Endothelial cell of umbilical vein (primary cell): ENCODE results near the gene DEPDC5.

Experiments used
- EZH2 ChIP-seq: IDR thresholded peaks from 2 replicates; pipeline ENCODE4 v1.6.1; 2012; ENCODE audit warnings: borderline replicate concordance, low read depth, mild to moderate bottlenecking, moderate library complexity, low read length, inconsistent platforms; ENCODE audit not compliant: severe bottlenecking
- POLR2A ChIP-seq: IDR thresholded peaks from 2 replicates; pipeline ENCODE4 v1.6.1; 2012; ENCODE audit warnings: low read depth, mild to moderate bottlenecking, control low read depth, low read length
- POLR2AphosphoS5 ChIP-seq: IDR thresholded peaks from 2 replicates; pipeline ENCODE4 v1.6.1; 2012; ENCODE audit warnings: low read depth, mild to moderate bottlenecking, control low read depth, low read length, moderate library complexity; ENCODE audit not compliant: insufficient read depth
- TF ChIP-seq, protein P1 (sequence below), 2 donors: IDR thresholded peaks; 1 replicate in 1 of 2; 2 replicates in 1 of 2; pipeline ENCODE4 v1.5.1; 2011; ENCODE audit warnings: low read length in 2 of 2, mild to moderate bottlenecking in 2 of 2, moderate library complexity in 2 of 2, control low read depth in 1 of 2, inconsistent platforms in 1 of 2, low read depth in 1 of 2; ENCODE audit not compliant: insufficient read depth in 1 of 2; ENCODE audit errors: extremely low read depth in 1 of 2
- TF ChIP-seq, protein P2 (sequence below): IDR thresholded peaks from 2 replicates; pipeline ENCODE4 v1.6.1; 2011; ENCODE audit not compliant: insufficient read depth, insufficient read length

- TF ChIP-seq, protein P1, sequence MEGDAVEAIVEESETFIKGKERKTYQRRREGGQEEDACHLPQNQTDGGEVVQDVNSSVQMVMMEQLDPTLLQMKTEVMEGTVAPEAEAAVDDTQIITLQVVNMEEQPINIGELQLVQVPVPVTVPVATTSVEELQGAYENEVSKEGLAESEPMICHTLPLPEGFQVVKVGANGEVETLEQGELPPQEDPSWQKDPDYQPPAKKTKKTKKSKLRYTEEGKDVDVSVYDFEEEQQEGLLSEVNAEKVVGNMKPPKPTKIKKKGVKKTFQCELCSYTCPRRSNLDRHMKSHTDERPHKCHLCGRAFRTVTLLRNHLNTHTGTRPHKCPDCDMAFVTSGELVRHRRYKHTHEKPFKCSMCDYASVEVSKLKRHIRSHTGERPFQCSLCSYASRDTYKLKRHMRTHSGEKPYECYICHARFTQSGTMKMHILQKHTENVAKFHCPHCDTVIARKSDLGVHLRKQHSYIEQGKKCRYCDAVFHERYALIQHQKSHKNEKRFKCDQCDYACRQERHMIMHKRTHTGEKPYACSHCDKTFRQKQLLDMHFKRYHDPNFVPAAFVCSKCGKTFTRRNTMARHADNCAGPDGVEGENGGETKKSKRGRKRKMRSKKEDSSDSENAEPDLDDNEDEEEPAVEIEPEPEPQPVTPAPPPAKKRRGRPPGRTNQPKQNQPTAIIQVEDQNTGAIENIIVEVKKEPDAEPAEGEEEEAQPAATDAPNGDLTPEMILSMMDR (IDR thresholded peaks at IDR 0.05; ENCODE audit: extremely low read depth in 1 of 2, insufficient read depth in 1 of 2, low read depth in 1 of 2, low read length in 2 of 2): no peak
- TF ChIP-seq POLR2AphosphoS5: no peak
- TF ChIP-seq, protein P2, sequence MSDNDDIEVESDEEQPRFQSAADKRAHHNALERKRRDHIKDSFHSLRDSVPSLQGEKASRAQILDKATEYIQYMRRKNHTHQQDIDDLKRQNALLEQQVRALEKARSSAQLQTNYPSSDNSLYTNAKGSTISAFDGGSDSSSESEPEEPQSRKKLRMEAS: no peak
- no peak for TF ChIP-seq EZH2
- no peak for TF ChIP-seq POLR2A
Observed at GRCh38 chr22:31920306-31920705, 166.5 kb downstream of the DEPDC5 start.
